ENCODE data around the gene SEPHS2. TPM values are rescaled to one million over a fixed set of nuclear protein-coding genes. Genes with fewer than 3 reads are reported as not detected.
"Not testable (repeated sequence)": the region's sequence is repeated elsewhere in the genome, so short reads cannot be mapped to it uniquely, and the experiment has no call there.

Gene SEPHS2
- total RNA-seq, 2 experiments from 2014 or later: 37.8 to 56.0 TPM

- Mint-ChIP-seq H3K27me3 (no peaks in the 10 kb centered on the region), H3K27ac (peak overlapping the region; percentile 89), H3K4me3 (peak overlapping the region; percentile 75), H3K36me3 (ENCODE audit: low read depth) (peaks cover 17% of the 10 kb centered on the region), H3K4me1 (peaks cover 32% of the 10 kb centered on the region), H3K9me3 (ENCODE audit: low read depth) (no peaks in the 10 kb centered on the region)
- CTCF ChIA-PET: interaction anchor here (0.5 to 1.3 kb wide), 5 partner anchors 10 to 247 kb away, joined by 3 to 5 read pairs (median 3); partner anchors contain the start of gene SEPTIN1
- POLR2A ChIA-PET: no interaction called here
- ATAC-seq (no peak), DNase-seq (no peak)
- intact Hi-C loops (cut with DNase I, micrococcal nuclease): loop anchor here (1.0 to 10.0 kb wide), 4 partner anchors 21 to 335 kb away; partner anchors contain the start of genes ALDOA (in 1 of the 2) and GDPD3 (in 1 of the 2)
Observed at GRCh38 chr16:30399435-30400186, 46.1 kb downstream of the SEPHS2 start.

DNA sequence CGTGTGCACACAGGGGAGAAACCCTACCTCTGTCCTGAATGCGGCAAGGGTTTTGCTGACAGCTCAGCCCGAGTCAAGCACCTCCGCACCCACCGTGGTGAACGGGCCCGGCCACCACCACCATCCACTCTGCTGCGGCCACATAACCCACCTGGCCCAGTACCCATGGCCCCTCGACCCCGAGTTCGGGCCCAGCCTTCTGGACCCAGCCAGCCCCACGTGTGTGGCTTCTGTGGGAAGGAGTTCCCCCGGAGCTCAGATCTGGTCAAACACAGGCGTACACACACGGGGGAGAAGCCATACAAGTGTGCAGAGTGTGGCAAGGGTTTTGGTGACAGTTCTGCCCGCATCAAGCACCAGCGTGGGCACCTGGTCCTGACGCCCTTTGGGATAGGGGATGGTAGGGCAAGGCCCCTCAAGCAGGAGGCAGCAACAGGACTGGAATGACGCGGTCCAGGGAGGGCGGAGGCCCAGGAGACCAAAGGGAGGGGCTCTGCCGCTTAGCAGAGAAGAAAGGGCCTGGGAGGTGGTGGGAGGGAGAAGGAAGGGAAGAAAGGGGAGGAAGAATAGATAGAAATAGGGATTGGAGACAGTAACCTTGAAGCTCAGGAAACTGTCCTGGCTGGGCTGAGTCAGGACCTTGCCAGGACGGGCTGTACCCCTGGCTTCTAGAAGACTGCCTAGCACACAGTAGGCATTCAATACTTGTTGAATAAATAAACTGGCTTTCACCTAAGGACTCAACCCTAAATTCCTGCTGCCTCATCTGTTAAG, 46.8 kb downstream of the SEPHS2 start:
- H3K4me3 Mint-ChIP-seq: no peak overlapping the region

DNA sequence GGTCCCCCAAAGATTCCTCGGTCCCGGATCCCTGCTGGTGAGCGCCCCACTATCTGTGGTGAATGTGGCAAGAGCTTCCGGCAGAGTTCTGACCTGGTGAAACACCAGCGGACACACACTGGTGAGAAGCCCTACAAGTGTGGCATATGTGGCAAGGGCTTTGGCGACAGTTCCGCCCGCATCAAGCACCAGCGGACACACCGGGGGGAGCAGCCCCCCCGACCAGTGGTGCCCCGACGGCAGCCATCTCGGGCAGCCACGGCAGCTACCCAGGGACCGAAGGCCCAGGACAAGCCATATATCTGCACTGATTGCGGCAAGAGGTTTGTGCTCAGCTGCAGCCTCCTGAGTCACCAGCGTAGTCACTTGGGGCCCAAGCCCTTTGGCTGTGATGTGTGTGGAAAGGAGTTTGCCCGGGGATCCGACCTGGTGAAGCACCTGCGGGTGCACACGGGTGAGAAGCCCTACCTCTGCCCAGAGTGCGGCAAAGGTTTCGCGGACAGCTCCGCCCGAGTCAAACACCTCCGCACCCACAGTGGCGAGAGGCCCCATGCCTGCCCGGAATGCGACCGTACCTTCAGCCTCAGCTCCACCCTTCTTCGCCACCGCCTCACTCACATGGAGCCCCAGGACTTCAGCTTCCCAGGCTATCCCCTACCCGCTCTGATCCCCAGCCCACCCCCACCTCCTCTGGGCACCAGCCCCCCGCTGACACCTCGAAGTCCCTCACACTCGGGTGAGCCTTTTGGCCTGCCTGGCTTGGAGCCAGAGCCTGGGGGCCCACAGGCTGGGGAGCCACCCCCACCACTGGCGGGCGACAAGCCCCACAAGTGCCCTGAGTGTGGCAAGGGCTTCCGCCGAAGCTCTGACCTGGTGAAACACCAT, 47.7 kb downstream of the SEPHS2 start:
- Mint-ChIP-seq H3K4me1 (peaks cover 35% of the 10 kb centered on the region), H3K4me3 (no peak overlapping the region), H3K27ac (no peak overlapping the region), H3K36me3 (ENCODE audit: low read depth) (peaks cover 17% of the 10 kb centered on the region), H3K9me3 (ENCODE audit: low read depth) (no peaks in the 10 kb centered on the region), H3K27me3 (no peaks in the 10 kb centered on the region)
- ChIA-PET POLR2A (no interaction called here), CTCF (interaction anchor here (1.0 to 1.7 kb wide), 2 partner anchors 10 to 12 kb away, joined by 3 to 6 read pairs; partner anchors contain the start of gene ZNF771)
- intact Hi-C loops (cut with DNase I, micrococcal nuclease): no loop called here
- ATAC-seq (no peak), DNase-seq (no peak)

More for the DNA sequence above, 46.8 kb downstream of the SEPHS2 start:
- intact Hi-C loops (cut with DNase I, micrococcal nuclease): no loop called here
- Mint-ChIP-seq H3K36me3 (ENCODE audit: low read depth) (peaks cover 17% of the 10 kb centered on the region), H3K27ac (no peak overlapping the region), H3K9me3 (ENCODE audit: low read depth) (no peaks in the 10 kb centered on the region), H3K4me1 (peaks cover 35% of the 10 kb centered on the region), H3K27me3 (no peaks in the 10 kb centered on the region)
- DNase-seq (no peak), ATAC-seq (no peak)
- POLR2A ChIA-PET: no interaction called here
- CTCF ChIA-PET: interaction anchor here (0.5 to 1.3 kb wide), 5 partner anchors 9 to 247 kb away, joined by 3 to 5 read pairs (median 3); partner anchors contain the start of genes SEPTIN1 and ZNF771

- no peak overlapping the region for H3K27ac Mint-ChIP-seq
- peak overlapping the region; percentile 81 for H3K4me3 Mint-ChIP-seq
- ChIA-PET CTCF (interaction anchor here (1.7 to 2.6 kb wide), 2 partner anchors 13 to 14 kb away, joined by 6 to 18 read pairs; partner anchors contain the start of gene SEPTIN1), POLR2A (no interaction called here)
- DNase-seq: no peak
- H3K9me3 Mint-ChIP-seq (ENCODE audit: low read depth): no peaks in the 10 kb centered on the region
- peaks cover 17% of the 10 kb centered on the region for H3K36me3 Mint-ChIP-seq (ENCODE audit: low read depth)
- no peak for ATAC-seq
- H3K27me3 Mint-ChIP-seq: no peaks in the 10 kb centered on the region
- H3K4me1 Mint-ChIP-seq: peaks cover 35% of the 10 kb centered on the region
- intact Hi-C loops (cut with DNase I, micrococcal nuclease): no loop called here
Observed at GRCh38 chr16:30397056-30397455, 48.6 kb downstream of the SEPHS2 start.

GRCh38 chr16:30396627-30397026, 49.0 kb downstream of the SEPHS2 start:
- Mint-ChIP-seq H3K36me3 (ENCODE audit: low read depth) (peaks cover 17% of the 10 kb centered on the region), H3K4me3 (peak overlapping the region; percentile 81), H3K4me1 (peaks cover 34% of the 10 kb centered on the region)
- H3K9me3 Mint-ChIP-seq (ENCODE audit: low read depth); DNase-seq; H3K27me3 Mint-ChIP-seq; ATAC-seq; intact Hi-C loops (cut with DNase I, micrococcal nuclease); POLR2A ChIA-PET; H3K27ac Mint-ChIP-seq: not testable (repeated sequence)
- CTCF ChIA-PET: interaction anchor here (1.1 to 3.0 kb wide), 5 partner anchors 10 to 199 kb away, joined by 3 to 18 read pairs (median 9); partner anchors contain the start of genes SEPTIN1 and ZNF771

- peak overlapping the region; percentile 81 for H3K4me3 Mint-ChIP-seq
- peaks cover 17% of the 10 kb centered on the region for H3K36me3 Mint-ChIP-seq (ENCODE audit: low read depth)
- intact Hi-C loops (cut with DNase I, micrococcal nuclease): loop anchor here (1.0 to 2.0 kb wide), 5 partner anchors 11 to 41 kb away; partner anchors contain the start of genes CD2BP2 (in 1 of the 2), SEPTIN1 (in 1 of the 2) and ZNF771 (in 1 of the 2)
- H3K27ac Mint-ChIP-seq: peak overlapping the region; percentile 48
- H3K4me1 Mint-ChIP-seq: peaks cover 32% of the 10 kb centered on the region
- DNase-seq (no peak), ATAC-seq (peak; percentile 10)
- H3K27me3 Mint-ChIP-seq: no peaks in the 10 kb centered on the region
- H3K9me3 Mint-ChIP-seq (ENCODE audit: low read depth): no peaks in the 10 kb centered on the region
- CTCF ChIA-PET: interaction anchor here (0.6 to 3.0 kb wide), 10 partner anchors 11 to 284 kb away, joined by 3 to 18 read pairs (median 4); partner anchors contain the start of genes SEPTIN1 and ZNF771
- POLR2A ChIA-PET: interaction anchor here (0.6 to 1.7 kb wide), 2 partner anchors 11 to 25 kb away, joined by 4 to 8 read pairs; partner anchors contain the start of gene ZNF771
Observed at GRCh38 chr16:30395992-30396585, 49.6 kb downstream of the SEPHS2 start.

DNA sequence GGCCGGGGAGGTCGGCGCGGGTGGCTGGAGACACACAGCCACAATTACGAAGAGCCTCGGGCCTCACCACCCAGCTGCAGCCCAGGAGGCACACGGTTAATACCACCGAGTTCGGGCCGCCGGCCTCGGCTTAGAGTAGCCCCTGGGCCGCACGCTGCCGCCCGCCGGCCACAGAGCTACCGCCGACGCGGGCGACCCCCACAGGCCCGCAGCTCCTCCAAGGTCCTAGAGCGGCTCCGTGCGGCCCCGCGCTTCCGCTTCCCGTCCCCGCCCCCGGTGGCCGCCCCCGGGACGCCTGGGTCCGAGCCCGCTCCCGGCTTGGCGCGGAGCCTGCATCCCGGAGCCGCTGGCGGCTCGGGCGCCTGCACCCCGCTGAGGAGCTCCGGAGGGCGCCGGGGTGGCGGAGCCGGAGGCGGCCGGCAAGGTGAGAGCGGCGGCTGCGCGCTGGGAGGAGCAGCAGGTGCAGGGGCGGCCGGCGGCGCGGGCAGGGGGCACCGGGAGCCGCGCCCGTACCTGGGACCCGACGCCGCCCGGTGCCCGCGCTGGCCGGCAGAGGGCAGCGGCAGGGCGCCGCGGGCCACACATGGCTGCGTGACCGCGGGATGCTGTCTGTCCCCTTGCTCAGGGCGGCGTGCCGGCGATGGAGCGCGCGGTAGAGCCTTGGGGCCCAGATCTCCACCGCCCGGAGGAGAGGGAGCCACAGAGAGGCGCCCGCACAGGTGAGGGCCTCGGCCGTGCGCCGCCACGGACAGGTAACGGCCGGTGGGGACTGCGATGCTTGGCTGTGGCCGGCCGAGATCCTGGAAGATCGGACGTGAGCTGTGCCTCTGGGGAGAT, 50.3 kb downstream of the SEPHS2 start, which contains the start of gene ZNF48:
TSS of gene ZNF48 (plus strand) at position 266 of the 837 bp plus-strand sequence. CDS start at position 641, 375 bp downstream.
- CTCF ChIA-PET: interaction anchor here (0.5 to 3.0 kb wide), 13 partner anchors 11 to 315 kb away, joined by 3 to 18 read pairs (median 3); partner anchors contain the start of genes ITGAL, SEPTIN1 and ZNF771
- ATAC-seq: peak; percentile 61
- peaks cover 28% of the 10 kb centered on the region for H3K4me1 Mint-ChIP-seq
- H3K27me3 Mint-ChIP-seq: no peaks in the 10 kb centered on the region
- peak; percentile 67 for DNase-seq
- POLR2A ChIA-PET: interaction anchor here (0.6 to 1.7 kb wide), 2 partner anchors 12 to 24 kb away, joined by 4 to 8 read pairs; partner anchors contain the start of gene ZNF771
- intact Hi-C loops (cut with DNase I, micrococcal nuclease): loop anchor here (1.0 to 2.0 kb wide), 5 partner anchors 12 to 40 kb away; partner anchors contain the start of genes CD2BP2 (in 1 of the 2), SEPTIN1 (in 1 of the 2) and ZNF771 (in 1 of the 2)
- no peaks in the 10 kb centered on the region for H3K9me3 Mint-ChIP-seq (ENCODE audit: low read depth)
- H3K36me3 Mint-ChIP-seq (ENCODE audit: low read depth): peaks cover 17% of the 10 kb centered on the region
- H3K27ac Mint-ChIP-seq: peak within 1 kb of the TSS; percentile 48
- peak within 1 kb of the TSS; percentile 81 for H3K4me3 Mint-ChIP-seq

GRCh38 chr16:30394592-30395154, 51.0 kb downstream of the SEPHS2 start:
- intact Hi-C loops (cut with DNase I, micrococcal nuclease): loop anchor here (1.0 to 2.0 kb wide), 5 partner anchors 12 to 39 kb away; partner anchors contain the start of genes CD2BP2 (in 1 of the 2), SEPTIN1 (in 1 of the 2) and ZNF771 (in 1 of the 2)

More at GRCh38 chr16:30394592-30395154, 51.0 kb downstream of the SEPHS2 start:
- H3K4me1 Mint-ChIP-seq: peaks cover 23% of the 10 kb centered on the region
- ChIA-PET POLR2A (interaction anchor here (1.7 kb wide), 1 partner anchor 13 kb away, joined by 8 read pairs; the partner anchor contains the start of gene ZNF771), CTCF (interaction anchor here (0.5 to 3.0 kb wide), 7 partner anchors 12 to 316 kb away, joined by 3 to 18 read pairs (median 5); partner anchors contain the start of genes ITGAL, SEPTIN1 and ZNF771)
- H3K4me3 Mint-ChIP-seq: peak overlapping the region; percentile 81
- H3K9me3 Mint-ChIP-seq (ENCODE audit: low read depth): no peaks in the 10 kb centered on the region
- DNase-seq (no peak), ATAC-seq (peak; percentile 6)
- peak overlapping the region; percentile 39 for H3K27ac Mint-ChIP-seq
- H3K36me3 Mint-ChIP-seq (ENCODE audit: low read depth): peaks cover 17% of the 10 kb centered on the region
- H3K27me3 Mint-ChIP-seq: no peaks in the 10 kb centered on the region
